WTC11 (cell line): ENCODE data around the gene EMSY.

ENCODE experiments used
- TF ChIP-seq, protein P1 (sequence below): fragments of 200-600 bp; IDR thresholded peaks from 2 replicates; pipeline ENCODE4 v1.8.0; 2022; ENCODE audit warnings: antibody characterized with exemption
- TF ChIP-seq, protein P2 (sequence below): sonication (generic); formaldehyde crosslinking; IDR thresholded peaks from 2 replicates; pipeline ENCODE4 v1.8.0; 2022; ENCODE audit warnings: missing genetic modification reagents

DNA sequence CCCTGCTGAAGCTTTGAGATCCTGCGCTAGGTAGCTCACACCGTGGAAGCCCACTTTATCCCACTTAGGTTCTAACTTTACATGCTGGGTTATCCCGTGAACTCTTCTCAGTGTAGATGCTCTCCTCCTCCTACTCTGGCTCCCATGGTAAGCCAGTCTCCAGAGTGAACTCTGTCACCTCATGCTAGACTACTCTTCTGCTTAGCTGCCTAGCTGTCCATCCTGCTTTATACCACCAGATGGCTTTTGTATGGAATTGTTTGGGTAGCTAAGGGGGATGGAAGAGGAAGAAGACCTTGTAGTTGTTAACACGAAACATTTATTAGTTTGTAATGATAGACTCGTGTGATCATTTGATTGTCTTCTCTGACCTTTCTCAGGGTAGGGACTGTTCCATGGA, 46.8 kb downstream of the EMSY start:
- TF ChIP-seq, protein P1, sequence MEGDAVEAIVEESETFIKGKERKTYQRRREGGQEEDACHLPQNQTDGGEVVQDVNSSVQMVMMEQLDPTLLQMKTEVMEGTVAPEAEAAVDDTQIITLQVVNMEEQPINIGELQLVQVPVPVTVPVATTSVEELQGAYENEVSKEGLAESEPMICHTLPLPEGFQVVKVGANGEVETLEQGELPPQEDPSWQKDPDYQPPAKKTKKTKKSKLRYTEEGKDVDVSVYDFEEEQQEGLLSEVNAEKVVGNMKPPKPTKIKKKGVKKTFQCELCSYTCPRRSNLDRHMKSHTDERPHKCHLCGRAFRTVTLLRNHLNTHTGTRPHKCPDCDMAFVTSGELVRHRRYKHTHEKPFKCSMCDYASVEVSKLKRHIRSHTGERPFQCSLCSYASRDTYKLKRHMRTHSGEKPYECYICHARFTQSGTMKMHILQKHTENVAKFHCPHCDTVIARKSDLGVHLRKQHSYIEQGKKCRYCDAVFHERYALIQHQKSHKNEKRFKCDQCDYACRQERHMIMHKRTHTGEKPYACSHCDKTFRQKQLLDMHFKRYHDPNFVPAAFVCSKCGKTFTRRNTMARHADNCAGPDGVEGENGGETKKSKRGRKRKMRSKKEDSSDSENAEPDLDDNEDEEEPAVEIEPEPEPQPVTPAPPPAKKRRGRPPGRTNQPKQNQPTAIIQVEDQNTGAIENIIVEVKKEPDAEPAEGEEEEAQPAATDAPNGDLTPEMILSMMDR: no peak
- TF ChIP-seq, protein P2, sequence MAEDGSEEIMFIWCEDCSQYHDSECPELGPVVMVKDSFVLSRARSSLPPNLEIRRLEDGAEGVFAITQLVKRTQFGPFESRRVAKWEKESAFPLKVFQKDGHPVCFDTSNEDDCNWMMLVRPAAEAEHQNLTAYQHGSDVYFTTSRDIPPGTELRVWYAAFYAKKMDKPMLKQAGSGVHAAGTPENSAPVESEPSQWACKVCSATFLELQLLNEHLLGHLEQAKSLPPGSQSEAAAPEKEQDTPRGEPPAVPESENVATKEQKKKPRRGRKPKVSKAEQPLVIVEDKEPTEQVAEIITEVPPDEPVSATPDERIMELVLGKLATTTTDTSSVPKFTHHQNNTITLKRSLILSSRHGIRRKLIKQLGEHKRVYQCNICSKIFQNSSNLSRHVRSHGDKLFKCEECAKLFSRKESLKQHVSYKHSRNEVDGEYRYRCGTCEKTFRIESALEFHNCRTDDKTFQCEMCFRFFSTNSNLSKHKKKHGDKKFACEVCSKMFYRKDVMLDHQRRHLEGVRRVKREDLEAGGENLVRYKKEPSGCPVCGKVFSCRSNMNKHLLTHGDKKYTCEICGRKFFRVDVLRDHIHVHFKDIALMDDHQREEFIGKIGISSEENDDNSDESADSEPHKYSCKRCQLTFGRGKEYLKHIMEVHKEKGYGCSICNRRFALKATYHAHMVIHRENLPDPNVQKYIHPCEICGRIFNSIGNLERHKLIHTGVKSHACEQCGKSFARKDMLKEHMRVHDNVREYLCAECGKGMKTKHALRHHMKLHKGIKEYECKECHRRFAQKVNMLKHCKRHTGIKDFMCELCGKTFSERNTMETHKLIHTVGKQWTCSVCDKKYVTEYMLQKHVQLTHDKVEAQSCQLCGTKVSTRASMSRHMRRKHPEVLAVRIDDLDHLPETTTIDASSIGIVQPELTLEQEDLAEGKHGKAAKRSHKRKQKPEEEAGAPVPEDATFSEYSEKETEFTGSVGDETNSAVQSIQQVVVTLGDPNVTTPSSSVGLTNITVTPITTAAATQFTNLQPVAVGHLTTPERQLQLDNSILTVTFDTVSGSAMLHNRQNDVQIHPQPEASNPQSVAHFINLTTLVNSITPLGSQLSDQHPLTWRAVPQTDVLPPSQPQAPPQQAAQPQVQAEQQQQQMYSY (CRISPR knock-in tag): no peak
